ENCODE data around the gene CD180.

Gene CD180

DNA sequence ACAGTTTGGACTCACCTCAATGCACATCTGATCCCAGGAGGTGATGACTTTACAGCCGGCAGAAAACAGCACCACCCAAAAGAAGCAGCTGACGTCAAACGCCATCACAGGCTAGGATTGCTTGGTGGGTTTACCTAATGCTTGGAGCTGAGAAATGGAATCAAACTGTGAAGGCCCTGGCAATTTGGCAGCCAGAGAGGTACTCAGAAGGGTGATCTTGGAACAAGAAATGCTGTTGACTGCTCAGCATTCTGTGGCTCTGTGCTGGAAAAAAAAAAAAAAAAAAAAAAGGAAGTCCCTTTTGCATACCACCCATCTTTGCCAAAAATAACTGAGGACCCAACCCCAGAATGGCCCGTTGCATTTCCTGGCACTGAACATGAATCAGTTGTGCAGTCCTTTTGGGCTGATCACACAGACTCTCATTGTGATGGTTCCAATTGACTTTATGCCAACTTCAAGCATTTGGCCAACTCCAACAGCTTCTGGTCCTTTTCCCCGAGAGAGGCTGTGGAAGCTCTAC lies at the start of gene CD180:
Gene CD180, minus strand, starts transcription at position 263 of the 523 bp plus-strand sequence. Its CDS starts 158 bp downstream, at position 105.
- DNase-seq (ENCODE audit: extremely low read depth in 1 of 2, low read depth in 1 of 2): no peak

DNA sequence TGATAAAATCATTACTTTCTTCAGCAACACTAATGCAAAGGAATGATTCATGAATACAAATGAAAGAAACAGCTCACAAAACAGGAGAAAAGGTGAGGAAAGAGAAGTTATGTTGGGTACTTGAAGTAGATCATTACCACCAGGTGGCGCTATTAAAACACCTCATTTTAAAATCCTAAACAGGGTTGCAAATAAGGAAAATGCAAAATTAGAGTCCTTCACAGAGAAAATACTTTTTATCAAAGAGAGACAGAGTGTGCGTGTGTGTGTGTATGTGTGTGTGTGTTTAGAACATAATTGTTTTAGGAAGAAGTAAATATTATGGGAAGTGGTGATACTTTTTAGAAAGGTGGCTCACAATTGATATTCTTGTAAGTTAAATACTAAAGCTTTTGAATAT lies 49.5 kb upstream of the CD180 start:
- no peak for DNase-seq (ENCODE audit: extremely low read depth in 1 of 2, low read depth in 1 of 2)

- DNase-seq (ENCODE audit: extremely low read depth in 1 of 2, low read depth in 1 of 2): no peak
Observed at GRCh38 chr5:67245259-67245846, 48.8 kb upstream of the CD180 start.

DNA sequence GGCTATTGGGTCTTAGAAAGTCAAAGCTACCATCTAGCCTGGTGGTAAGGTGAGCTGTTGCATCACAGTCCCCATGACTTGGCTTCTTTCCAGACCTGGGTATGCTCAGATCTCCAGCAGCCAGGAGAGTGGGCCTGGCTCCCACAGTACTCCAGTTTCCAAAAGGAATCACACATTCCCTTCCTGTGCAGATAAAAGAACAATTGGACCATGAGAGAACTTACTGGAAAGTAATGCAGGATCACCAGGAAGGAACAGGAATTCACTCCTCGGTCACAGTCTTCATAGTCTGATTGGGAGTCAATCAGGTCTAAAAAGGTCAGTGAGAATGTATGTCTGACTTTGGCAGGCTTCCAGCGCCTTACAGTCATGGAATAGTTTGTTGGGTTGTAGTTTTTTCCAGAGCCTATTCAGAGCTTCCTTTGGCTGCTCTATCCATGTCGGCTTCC lies 47.8 kb upstream of the CD180 start:
- no peak for DNase-seq (ENCODE audit: extremely low read depth in 1 of 2, low read depth in 1 of 2)

- no peak for DNase-seq (ENCODE audit: extremely low read depth in 1 of 2, low read depth in 1 of 2)
Observed at GRCh38 chr5:67243944-67244343, 47.3 kb upstream of the CD180 start.

GRCh38 chr5:67243349-67243748 lies 46.8 kb upstream of the CD180 start:
- no peak for DNase-seq (ENCODE audit: extremely low read depth in 1 of 2, low read depth in 1 of 2)

DNA sequence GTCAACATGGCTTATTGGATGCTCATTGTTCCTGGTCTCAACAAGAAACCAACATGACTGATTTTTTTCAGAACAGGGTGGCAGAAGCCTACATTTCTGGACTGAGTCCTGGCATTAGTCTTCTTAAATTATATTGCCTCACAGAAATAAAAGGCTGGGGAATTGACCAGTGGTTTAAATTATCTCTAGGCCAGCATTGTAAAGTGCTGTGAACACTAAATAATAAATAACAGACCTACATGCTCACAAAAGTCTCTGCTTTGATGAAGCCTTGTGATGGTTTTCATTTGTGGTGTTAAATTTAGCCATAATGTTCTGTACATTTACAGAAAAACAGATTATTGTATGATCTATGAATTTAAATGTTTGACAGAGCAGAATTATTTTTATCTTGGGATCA lies 44.7 kb upstream of the CD180 start:
- no peak for DNase-seq (ENCODE audit: extremely low read depth in 1 of 2, low read depth in 1 of 2)

GRCh38 chr5:67240846-67241245 lies 44.2 kb upstream of the CD180 start:
- no peak for DNase-seq (ENCODE audit: extremely low read depth in 1 of 2, low read depth in 1 of 2)

GRCh38 chr5:67240065-67240464 lies 43.5 kb upstream of the CD180 start:
- no peak for DNase-seq (ENCODE audit: extremely low read depth in 1 of 2, low read depth in 1 of 2)

- no peak for DNase-seq (ENCODE audit: extremely low read depth in 1 of 2, low read depth in 1 of 2)
Observed at GRCh38 chr5:67238191-67238590, 41.6 kb upstream of the CD180 start.

GRCh38 chr5:67235399-67236110 lies 39.0 kb upstream of the CD180 start:
- DNase-seq (ENCODE audit: extremely low read depth in 1 of 2, low read depth in 1 of 2): no peak

- no peak for DNase-seq (ENCODE audit: extremely low read depth in 1 of 2, low read depth in 1 of 2)
Observed at GRCh38 chr5:67234671-67235176, 38.1 kb upstream of the CD180 start.

- DNase-seq (ENCODE audit: extremely low read depth in 1 of 2, low read depth in 1 of 2): no peak
Observed at GRCh38 chr5:67233075-67233474, 36.5 kb upstream of the CD180 start.

DNA sequence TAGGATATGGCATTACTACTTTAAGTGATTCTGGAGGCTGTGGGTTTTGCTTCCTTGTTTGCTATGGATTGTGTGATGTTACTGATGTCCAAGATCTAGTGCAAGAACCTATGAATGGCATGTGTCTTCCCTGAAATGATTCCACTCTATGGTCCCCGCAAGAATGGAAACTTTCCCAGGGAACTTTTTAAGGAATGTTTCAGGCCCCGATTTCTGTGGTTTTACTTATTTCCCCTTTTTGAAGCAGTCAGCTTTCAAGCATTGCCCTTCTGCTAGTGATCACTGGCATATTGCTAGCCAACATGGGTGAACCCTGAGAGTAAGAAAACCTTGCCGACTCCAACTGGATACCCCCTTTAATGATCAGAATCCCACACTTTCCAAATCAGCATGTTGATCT lies 26.6 kb upstream of the CD180 start:
- no peak for DNase-seq (ENCODE audit: extremely low read depth in 1 of 2, low read depth in 1 of 2)

GRCh38 chr5:67222243-67223025 lies 25.8 kb upstream of the CD180 start:
- no peak for DNase-seq (ENCODE audit: extremely low read depth in 1 of 2, low read depth in 1 of 2)

- DNase-seq (ENCODE audit: extremely low read depth in 1 of 2, low read depth in 1 of 2): peak in 1 of 2 donors; percentile 52
Observed at GRCh38 chr5:67221487-67222242, 25.1 kb upstream of the CD180 start.

GRCh38 chr5:67216564-67216963 lies 20.0 kb upstream of the CD180 start:
- DNase-seq (ENCODE audit: extremely low read depth in 1 of 2, low read depth in 1 of 2): no peak

DNA sequence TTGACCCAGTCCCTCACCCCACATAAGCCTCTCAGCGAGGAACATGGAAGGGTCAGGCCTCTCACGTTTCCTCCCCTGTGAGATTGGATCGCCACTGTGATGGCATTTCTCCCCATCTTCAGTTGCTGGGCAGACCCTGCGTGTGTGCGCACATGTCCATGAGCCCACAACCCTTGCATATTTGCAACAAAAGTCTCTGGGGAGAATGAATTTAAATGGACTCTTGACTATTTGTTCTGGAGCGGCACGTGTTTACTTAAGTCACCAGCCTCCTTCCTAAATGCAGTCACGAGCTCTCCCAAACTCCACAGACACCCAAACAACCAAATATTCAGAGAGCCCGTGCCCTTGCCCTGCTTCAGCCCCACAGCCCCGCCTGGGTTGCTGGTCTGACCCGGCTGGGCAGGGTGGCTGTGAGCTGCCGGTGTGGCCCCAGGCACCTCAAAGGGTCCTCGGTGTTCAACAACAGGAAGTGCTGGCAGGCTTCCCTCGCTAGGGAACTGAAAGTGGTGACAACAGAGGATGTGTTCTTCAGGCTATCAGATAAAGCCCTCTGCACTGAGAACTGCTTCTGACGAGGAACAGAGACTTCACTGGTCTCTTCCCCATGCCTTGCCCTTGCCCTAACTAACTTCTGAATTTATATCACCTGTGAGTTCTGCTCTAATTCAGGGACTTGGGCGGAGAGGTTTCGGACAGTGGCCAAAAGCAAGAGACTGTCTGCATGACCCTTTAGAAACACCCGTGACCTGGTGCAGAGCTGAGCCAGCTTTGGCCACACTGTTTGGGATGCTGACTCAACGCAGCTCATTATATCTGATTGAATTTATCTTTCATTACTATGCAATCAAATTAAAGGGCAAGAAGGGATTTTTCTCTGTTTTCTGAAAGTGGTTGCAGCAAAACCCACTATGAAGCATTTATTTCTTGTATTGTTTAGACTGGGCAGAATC lies 19.2 kb upstream of the CD180 start:
- DNase-seq (ENCODE audit: extremely low read depth in 1 of 2, low read depth in 1 of 2): peak in 1 of 2 donors; percentile 70

DNA sequence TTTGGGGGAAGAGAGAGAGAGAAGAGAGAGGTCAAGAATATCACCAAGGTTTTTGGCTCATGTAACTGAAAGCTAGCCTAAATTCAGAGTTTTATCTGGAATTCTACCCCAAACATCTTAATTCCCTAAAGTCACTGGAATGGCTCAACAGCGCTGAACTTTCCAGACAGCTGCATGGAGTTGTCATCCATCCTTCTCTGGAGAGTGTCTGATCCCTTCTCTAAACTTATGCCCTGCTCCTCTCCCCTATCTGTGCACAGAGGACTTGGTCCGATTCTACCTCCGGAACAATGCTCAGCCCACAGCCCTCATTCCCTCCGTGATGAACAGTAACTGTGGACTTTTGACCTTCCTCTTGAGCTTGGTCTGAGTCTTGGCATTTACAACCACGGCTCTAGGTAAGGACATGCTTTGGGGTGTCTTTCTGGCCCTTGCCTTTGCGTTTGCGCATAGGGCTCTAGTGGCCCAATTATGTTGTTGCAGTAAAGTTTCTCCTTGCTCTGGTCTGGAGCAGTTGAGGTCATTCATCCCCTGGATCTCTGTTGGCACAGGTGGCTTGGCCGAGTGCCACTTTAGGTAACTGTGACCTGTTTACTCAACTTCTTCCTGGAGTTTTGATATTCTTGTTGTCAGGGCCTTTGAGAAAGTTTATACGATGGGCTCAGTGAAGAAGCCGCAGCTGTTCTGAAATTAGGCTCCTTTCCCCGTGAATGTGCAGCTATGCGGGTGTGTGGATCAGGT lies 18.3 kb upstream of the CD180 start:
- no peak for DNase-seq (ENCODE audit: extremely low read depth in 1 of 2, low read depth in 1 of 2)
